HFF-Myc (cell line): ENCODE results near the gene WDHD1.
A peak's percentile ranks its signal among the peaks of the same experiment; 100 is the strongest.

ENCODE experiments used
- DNase-seq: peaks from one replicate; pipeline ENCODE4 v3.0.0-alpha.2; 2011; ENCODE audit warnings: low read depth; ENCODE audit errors: extremely low read depth
- H3K4me3 ChIP-seq: replicated peaks from 2 replicates; pipeline ENCODE4 v1.5.1; 2011; ENCODE audit warnings: low read depth, mild to moderate bottlenecking, control low read depth, low read length
- TF ChIP-seq, protein P1 (sequence below): IDR thresholded peaks from 2 replicates; pipeline ENCODE4 v1.5.1; 2012; ENCODE audit warnings: mild to moderate bottlenecking, low read depth, low read length, control low read depth; ENCODE audit errors: missing control alignments

The WDHD1 gene, protein sequence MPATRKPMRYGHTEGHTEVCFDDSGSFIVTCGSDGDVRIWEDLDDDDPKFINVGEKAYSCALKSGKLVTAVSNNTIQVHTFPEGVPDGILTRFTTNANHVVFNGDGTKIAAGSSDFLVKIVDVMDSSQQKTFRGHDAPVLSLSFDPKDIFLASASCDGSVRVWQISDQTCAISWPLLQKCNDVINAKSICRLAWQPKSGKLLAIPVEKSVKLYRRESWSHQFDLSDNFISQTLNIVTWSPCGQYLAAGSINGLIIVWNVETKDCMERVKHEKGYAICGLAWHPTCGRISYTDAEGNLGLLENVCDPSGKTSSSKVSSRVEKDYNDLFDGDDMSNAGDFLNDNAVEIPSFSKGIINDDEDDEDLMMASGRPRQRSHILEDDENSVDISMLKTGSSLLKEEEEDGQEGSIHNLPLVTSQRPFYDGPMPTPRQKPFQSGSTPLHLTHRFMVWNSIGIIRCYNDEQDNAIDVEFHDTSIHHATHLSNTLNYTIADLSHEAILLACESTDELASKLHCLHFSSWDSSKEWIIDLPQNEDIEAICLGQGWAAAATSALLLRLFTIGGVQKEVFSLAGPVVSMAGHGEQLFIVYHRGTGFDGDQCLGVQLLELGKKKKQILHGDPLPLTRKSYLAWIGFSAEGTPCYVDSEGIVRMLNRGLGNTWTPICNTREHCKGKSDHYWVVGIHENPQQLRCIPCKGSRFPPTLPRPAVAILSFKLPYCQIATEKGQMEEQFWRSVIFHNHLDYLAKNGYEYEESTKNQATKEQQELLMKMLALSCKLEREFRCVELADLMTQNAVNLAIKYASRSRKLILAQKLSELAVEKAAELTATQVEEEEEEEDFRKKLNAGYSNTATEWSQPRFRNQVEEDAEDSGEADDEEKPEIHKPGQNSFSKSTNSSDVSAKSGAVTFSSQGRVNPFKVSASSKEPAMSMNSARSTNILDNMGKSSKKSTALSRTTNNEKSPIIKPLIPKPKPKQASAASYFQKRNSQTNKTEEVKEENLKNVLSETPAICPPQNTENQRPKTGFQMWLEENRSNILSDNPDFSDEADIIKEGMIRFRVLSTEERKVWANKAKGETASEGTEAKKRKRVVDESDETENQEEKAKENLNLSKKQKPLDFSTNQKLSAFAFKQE

DNA sequence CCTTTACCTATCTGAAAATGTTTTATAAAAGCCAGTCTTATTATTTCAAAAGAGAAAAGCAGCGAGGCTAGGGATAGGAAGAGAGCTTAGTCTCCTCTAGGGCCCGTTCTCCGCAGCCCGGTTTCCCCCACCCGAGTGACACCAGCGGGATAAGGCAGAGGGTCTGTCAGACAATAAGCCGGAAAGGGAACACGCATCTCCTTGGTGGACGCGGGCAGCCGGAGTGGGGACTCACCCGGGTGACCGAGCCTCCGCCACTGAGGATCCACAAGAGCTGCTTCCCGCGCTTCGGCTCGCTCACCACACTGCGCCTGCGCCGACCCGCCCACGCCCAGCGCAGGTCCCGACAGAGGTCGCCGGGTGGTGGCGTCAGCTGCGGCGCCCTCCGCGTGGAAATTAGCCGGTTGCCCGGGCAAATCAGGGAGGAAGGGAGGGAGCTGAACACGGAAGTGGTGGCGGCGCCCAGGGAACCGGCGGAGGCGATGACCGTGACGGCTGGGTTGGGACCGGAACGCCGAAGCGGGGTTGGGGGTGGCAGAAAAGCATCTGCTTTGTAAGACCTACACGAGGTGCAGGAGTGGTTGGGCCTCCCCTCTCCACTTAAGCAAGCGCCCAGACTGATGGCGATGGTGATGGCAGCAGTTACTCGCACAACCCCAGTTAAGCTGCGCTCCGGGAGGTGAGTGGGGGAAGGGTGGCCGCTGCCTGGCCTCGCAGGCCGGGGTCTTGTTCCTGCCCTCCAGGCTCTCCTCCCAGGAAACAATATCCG is at the start of gene WDHD1, which contains the start of gene SOCS4:
Gene WDHD1, minus strand, starts transcription at position 307 of the 769 bp plus-strand sequence. CDS start 312 bp downstream, outside the sequence.
Gene SOCS4, plus strand, starts transcription at position 444 of the 769 bp plus-strand sequence. CDS start 15,806 bp downstream, outside the sequence.
- peak; percentile 77 for DNase-seq
- H3K4me3 ChIP-seq = peak within 1 kb of the TSS; percentile 73
- TF ChIP-seq, protein P1, sequence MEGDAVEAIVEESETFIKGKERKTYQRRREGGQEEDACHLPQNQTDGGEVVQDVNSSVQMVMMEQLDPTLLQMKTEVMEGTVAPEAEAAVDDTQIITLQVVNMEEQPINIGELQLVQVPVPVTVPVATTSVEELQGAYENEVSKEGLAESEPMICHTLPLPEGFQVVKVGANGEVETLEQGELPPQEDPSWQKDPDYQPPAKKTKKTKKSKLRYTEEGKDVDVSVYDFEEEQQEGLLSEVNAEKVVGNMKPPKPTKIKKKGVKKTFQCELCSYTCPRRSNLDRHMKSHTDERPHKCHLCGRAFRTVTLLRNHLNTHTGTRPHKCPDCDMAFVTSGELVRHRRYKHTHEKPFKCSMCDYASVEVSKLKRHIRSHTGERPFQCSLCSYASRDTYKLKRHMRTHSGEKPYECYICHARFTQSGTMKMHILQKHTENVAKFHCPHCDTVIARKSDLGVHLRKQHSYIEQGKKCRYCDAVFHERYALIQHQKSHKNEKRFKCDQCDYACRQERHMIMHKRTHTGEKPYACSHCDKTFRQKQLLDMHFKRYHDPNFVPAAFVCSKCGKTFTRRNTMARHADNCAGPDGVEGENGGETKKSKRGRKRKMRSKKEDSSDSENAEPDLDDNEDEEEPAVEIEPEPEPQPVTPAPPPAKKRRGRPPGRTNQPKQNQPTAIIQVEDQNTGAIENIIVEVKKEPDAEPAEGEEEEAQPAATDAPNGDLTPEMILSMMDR = no peak

DNA sequence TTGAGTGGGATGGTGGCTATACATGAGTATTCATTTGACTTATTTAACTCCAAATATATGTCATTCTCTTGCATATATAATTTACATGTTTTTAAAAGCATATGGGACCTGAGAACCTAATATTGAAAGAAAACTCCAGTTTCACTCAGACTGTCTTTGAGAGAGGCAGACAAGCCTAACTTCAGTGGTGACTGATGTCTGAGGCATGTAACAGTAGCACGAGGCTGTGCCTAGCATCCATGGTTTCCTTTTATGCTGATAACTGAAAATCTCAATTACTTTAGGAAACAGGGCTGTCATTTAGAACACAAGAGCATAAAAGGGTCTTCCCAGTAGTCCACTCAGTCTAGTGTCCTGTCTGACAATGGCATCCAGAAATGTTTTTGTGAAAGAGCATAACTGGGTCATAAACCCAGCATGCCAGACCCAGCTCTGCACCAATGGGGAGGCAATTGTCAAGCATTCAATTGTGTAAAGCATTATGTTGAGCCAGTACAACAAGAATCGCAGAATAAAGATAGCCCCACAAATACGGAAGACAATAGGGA is 48.8 kb upstream of the WDHD1 start:
- H3K4me3 ChIP-seq = no peak overlapping the region
- TF ChIP-seq, protein P1 = no peak
- DNase-seq = no peak

DNA sequence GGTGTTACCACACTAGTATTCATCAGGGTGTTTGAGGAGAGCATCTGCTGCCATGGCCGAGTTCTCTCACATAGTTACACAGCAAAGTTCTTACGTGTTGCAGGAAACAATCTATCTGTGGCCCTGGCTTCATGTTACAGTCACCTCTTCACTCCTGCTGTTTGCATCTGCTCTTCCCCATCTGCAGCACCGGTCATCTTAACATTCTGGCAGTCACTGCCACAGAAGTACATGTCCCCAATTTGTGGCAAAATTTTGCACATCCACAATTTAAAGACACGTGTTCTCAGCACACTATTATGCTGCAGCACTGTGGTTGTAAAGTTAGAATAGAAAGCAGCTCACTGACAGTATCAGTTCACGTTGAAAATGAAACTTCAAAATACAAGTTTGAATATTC is 47.8 kb upstream of the WDHD1 start:
- DNase-seq = no peak
- TF ChIP-seq, protein P1 = no peak
- no peak overlapping the region for H3K4me3 ChIP-seq

DNA sequence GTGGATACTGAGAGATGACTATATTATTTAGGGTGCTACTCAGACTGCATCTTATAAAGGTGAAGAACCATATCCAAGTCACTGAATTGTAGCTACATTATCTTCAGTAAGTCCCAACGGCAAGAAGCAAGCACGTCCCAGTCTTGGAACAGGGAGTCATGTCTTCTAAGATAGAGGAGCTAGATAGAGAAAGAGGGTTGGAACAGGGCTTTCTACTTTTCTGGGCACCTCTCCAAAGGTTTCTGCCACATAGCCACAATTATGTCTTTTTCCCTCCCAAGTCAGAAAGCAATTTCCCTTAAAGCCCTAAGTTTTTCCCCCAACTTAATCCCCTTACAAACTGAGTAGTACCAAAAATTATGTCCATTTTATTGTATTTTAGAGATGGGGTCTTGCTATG is 47.0 kb upstream of the WDHD1 start:
- H3K4me3 ChIP-seq = no peak overlapping the region
- TF ChIP-seq, protein P1 = no peak
- no peak for DNase-seq

DNA sequence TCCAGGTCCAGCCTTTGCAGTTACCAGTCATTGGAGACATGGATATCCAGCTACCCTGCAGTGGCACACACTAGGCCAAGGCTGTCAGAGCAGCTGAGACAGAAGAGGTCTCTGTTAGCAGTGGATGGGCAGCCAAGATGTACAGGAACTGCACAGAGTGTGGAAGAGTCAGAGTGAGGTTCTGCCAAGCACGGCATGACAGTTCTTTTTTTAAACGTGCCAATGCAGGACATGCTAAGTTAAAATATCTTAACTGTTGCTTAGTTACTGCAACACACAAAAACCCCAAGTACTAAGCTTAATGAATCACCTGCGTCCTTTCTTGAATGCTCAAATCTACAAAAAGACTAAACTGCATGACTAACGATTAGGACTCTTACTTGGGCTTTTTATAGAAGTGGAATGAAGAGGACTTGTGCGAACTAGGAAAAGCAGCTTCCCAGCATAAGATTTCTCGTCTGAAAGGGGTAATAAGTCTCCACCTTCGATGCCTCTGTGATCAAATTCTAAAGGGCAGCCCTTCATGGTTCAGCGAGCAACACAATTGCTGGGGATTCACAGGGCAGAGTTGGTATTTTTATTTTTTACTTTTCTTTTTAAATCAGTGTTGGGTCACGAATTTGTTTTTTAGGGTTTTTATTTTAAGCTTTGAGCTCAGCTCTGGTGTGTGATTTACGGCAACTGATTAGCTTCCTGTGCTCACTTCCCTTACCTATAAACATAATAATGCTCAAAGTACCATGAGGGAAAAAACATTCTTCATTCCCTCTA is 45.2 kb upstream of the WDHD1 start:
- TF ChIP-seq, protein P1 = no peak
- DNase-seq = no peak
- H3K4me3 ChIP-seq = no peak overlapping the region
